Upper lobe of left lung (tissue), 6 donors: ENCODE data around the gene SAMD11. TPM values are rescaled to one million over a fixed set of nuclear protein-coding genes. Genes with fewer than 3 reads are reported as not detected.

ENCODE experiments used
- ATAC-seq, 2 donors: fragments of 200-7000 bp; cut with Tn5 transposase; one replicate each; pipeline ENCODE4 v1.9.1; 2022; ENCODE audit warnings: mild to moderate bottlenecking in 2 of 2, moderate library complexity in 2 of 2; ENCODE audit not compliant: low FRiP score in 2 of 2
- DNase-seq, 2 donors: peaks; one replicate each; pipeline ENCODE4 v3.0.0-alpha.2; 2019 to 2020
- H3K27ac ChIP-seq, 4 donors: fragments of 200-600 bp; sonication (generic); one replicate each; pipeline ENCODE4 v1.5.1; 2016 to 2019
- H3K27me3 ChIP-seq, 4 donors: fragments of 200-600 bp; sonication (generic); one replicate each; pipeline ENCODE4 v1.5.1; 2017 to 2019
- H3K36me3 ChIP-seq, 4 donors: fragments of 200-600 bp; sonication (generic); one replicate each; pipeline ENCODE4 v1.5.1; 2016 to 2019
- H3K4me1 ChIP-seq, 4 donors: fragments of 200-600 bp; sonication (generic); one replicate each; pipeline ENCODE4 v1.5.1; 2018 to 2019
- H3K4me3 ChIP-seq, 4 donors: fragments of 200-600 bp; sonication (generic); one replicate each; pipeline ENCODE4 v1.5.1; 2017 to 2019; ENCODE audit warnings: mild to moderate bottlenecking in 2 of 4, moderate library complexity in 1 of 4
- H3K9me3 ChIP-seq, 4 donors: fragments of 200-600 bp; sonication (generic); one replicate each; pipeline ENCODE4 v1.5.1; 2018 to 2019
- EP300 ChIP-seq, 4 donors: sonication (generic); formaldehyde crosslinking; IDR thresholded peaks; one replicate each; pipeline ENCODE4 v1.5.1; 2017; ENCODE audit warnings: antibody characterized with exemption in 4 of 4, control low read depth in 2 of 4
- POLR2A ChIP-seq, 4 donors: fragments of 450-650 bp; IDR thresholded peaks; one replicate each; pipeline ENCODE4 v1.5.1; 2016 to 2017; ENCODE audit warnings: antibody characterized with exemption in 4 of 4, mild to moderate bottlenecking in 2 of 4
- POLR2AphosphoS5 ChIP-seq, 2 donors: sonication (generic); formaldehyde crosslinking; IDR thresholded peaks; one replicate each; pipeline ENCODE4 v1.5.1; 2017; ENCODE audit warnings: antibody characterized with exemption in 2 of 2
- WGBS, 2 donors: methylation state at CpG; one replicate each; pipeline ENCODE4 v1.1.5; 2017 to 2018; 5-methylcytosine and 5-hydroxymethylcytosine counted together
- small RNA-seq, 4 donors: library from RNA; depleted of rRNA; stranded (forward); fragments of <200 nt; gene quantifications; one replicate each; pipeline ENCODE3, GENCODE V24; 2016
- total RNA-seq, 6 donors: library from RNA; depleted of rRNA in 4 of 6; stranded (reverse); fragments of >200 nt in 4 of 6; gene quantifications; one replicate each; pipeline versions ENCODE4 v1.1.0 to v1.2.1, GENCODE V29; 2016 to 2021
- TF ChIP-seq, protein P1 (sequence below), 6 experiments: fragments of 450-650 bp in 4 of 6; fragments of 200-600 bp in 2 of 6; sonication (generic) in 2 of 6; IDR thresholded peaks; one replicate each; pipeline ENCODE4 v1.5.1; 2016 to 2019; ENCODE audit warnings: antibody characterized with exemption in 6 of 6
- donor health status: DM: no; HTN: no; CAD: no; lungs with moderate emphysema.
- donor health status: DM: no; HTN: yes; CAD: no; lungs with severe emphysema.

SAMD11 gene
- total RNA-seq, 6 donors from 2014 or later: 1.0 to 9.3 (median 2.4) TPM

DNA sequence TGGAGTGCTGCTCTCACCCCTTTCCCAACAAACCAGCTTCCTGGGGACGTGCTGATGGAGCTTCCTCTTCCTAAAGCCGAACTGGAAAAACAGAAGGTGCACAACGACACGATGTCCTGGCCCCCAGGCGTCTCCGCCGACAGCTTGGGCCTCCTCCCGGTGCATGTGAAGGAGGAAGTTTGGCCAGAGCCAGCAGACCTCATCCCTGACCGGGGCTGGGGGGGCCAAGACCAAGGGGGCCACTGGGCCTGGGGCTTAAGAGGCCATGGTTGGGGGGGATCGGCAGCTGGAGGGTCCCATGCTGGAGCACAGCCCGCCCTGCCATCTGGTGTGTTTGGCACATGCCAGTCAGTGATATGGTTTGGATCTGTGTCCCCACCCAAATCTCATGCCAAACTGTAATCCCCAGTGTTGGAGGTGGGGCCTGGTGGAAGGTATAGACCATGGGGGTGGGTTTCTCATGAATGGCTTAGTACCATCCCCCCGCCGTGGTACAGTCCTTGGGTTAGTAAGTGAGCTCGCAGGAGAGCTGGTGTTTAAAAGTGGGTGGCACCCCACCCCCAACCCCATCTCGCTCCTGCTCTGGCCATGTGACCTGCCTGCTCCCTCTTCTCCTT is 69.8 kb downstream of the SAMD11 start:
- Histone ChIP-seq H3K27me3 (peaks cover 0 to 14% (median 9%) of the 10 kb centered on the region in 4 donors), H3K4me1 (peaks cover 4 to 8% (median 6%) of the 10 kb centered on the region in 4 donors), H3K4me3 (no peak overlapping the region), H3K27ac (no peak overlapping the region), H3K36me3 (no peaks in the 10 kb centered on the region), H3K9me3 (peaks cover 0 to 10% (median 5%) of the 10 kb centered on the region in 4 donors)
- DNase-seq (no peak), ATAC-seq (no peak)
- WGBS, 2 donors: 76 to 77% methylated on average over 10 to 15 of the region's 15 CpGs
- TF ChIP-seq POLR2AphosphoS5 (IDR thresholded peaks at IDR 0.05) (no peak), EP300 (IDR thresholded peaks at IDR 0.05) (no peak), POLR2A (IDR thresholded peaks at IDR 0.05) (no peak)
- TF ChIP-seq, protein P1, sequence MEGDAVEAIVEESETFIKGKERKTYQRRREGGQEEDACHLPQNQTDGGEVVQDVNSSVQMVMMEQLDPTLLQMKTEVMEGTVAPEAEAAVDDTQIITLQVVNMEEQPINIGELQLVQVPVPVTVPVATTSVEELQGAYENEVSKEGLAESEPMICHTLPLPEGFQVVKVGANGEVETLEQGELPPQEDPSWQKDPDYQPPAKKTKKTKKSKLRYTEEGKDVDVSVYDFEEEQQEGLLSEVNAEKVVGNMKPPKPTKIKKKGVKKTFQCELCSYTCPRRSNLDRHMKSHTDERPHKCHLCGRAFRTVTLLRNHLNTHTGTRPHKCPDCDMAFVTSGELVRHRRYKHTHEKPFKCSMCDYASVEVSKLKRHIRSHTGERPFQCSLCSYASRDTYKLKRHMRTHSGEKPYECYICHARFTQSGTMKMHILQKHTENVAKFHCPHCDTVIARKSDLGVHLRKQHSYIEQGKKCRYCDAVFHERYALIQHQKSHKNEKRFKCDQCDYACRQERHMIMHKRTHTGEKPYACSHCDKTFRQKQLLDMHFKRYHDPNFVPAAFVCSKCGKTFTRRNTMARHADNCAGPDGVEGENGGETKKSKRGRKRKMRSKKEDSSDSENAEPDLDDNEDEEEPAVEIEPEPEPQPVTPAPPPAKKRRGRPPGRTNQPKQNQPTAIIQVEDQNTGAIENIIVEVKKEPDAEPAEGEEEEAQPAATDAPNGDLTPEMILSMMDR (IDR thresholded peaks at IDR 0.05): no peak

Small RNAs within 50 kb of the gene (small RNA-seq; reads per million reads assigned to genes)
- gene AL645608.4: 0 reads per million in 4 donors

Other genes with a start within 250 kb of the SAMD11 start
- gene OR4F16, start 237.3 kb upstream of the SAMD11 start, total RNA-seq: not detected
- 10 to 100 TPM; 28.7 to 66.0 (median 51.0) TPM for gene NOC2L, start 35.3 kb downstream of the SAMD11 start, total RNA-seq
- 10 to 100 TPM in 4 of 6 donors, 1 to 10 TPM in 2; 4.7 to 45.1 (median 16.5) TPM for gene KLHL17, start 36.7 kb downstream of the SAMD11 start, total RNA-seq
- gene PLEKHN1, start 42.6 kb downstream of the SAMD11 start, total RNA-seq: 10 to 100 TPM in 1 of 6 donors, 1 to 10 TPM in 5; 1.1 to 11.5 (median 1.6) TPM
- 1 to 10 TPM in 1 of 6 donors, under 1 TPM in 3, not detected in 2; 0.15 to 1.0 (median 0.36) TPM for gene PERM1, start 58.2 kb downstream of the SAMD11 start, total RNA-seq
- 10 to 100 TPM; 26.5 to 55.0 (median 35.0) TPM for gene HES4, start 76.2 kb downstream of the SAMD11 start, total RNA-seq
- gene ISG15, start 89.6 kb downstream of the SAMD11 start, total RNA-seq: 100 to 1,000 TPM in 2 of 6 donors, 10 to 100 TPM in 4; 32.5 to 180 (median 63.8) TPM
- 100 to 1,000 TPM in 5 of 6 donors, 10 to 100 TPM in 1; 91.0 to 316 (median 157) TPM for gene AGRN, start 96.2 kb downstream of the SAMD11 start, total RNA-seq
- gene RNF223, start 150.4 kb downstream of the SAMD11 start, total RNA-seq: 1 to 10 TPM; 1.0 to 2.4 (median 1.8) TPM
- 10 to 100 TPM in 5 of 6 donors, 1 to 10 TPM in 1; 5.7 to 34.6 (median 15.2) TPM for gene C1orf159, start 192.2 kb downstream of the SAMD11 start, total RNA-seq
- gene TTLL10, start 250.0 kb downstream of the SAMD11 start, total RNA-seq: 10 to 100 TPM in 2 of 6 donors, 1 to 10 TPM in 3, under 1 TPM in 1; 0.86 to 14.5 (median 5.8) TPM